VCaP (cell line): ENCODE measurements around the gene MRPL24.

Experiments
- H3K27ac ChIP-seq: fragments of 450-650 bp; 2 replicates; pipeline ENCODE4 v1.5.1; 2017
- CTCF ChIP-seq: fragments of 450-650 bp; conservative IDR thresholded peaks from 2 replicates; pipeline ENCODE4 v1.5.1; 2017; ENCODE audit warnings: mild to moderate bottlenecking, moderate library complexity

Gene MRPL24

DNA sequence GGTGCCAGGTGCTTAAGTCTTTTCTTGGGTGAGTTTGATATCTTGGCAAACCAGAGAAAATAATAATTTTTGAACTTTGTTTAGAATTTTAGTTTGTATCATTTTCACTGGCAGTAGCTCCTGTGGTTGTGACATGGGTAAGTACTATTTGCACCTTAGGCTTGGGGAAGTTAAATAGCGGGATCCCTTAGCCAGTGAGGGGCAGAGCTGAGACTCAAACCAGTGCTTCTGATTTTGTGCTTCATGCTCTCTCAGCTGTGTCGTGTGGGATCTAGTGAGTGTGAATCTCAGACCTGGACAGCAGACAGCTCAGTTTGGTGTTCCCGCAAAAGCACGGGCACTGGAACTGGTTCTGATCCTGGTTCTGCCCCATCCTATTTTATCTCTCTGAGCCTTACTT, 36.1 kb upstream of the MRPL24 start:
- TF ChIP-seq CTCF: no peak
- 0 out of 2 replicates have a peak overlapping the region, but pooled peaks have one; percentile 5 for H3K27ac ChIP-seq

DNA sequence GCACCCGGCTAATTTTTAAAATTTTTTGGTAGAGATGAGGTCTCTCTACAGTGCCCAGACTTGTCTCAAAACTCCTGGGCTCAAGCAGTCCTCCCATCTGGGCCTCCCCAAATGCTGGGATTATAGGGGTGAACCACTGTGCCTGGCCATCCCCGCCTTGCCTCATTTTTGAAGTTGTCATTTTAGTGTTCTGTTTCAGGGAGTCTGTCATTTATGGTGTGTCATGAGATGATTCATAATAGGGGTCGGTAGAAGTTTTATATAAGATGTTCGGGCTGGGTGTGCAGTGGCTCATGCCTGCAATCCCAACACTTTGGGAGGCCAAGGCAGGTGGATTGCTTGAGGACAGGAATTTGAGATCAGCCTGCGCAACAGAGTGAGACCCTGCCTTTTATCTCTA, 34.9 kb upstream of the MRPL24 start:
- TF ChIP-seq CTCF: no peak
- H3K27ac ChIP-seq: no peak overlapping the region

GRCh38 chr1:156773607-156774006, 32.7 kb upstream of the MRPL24 start:
- TF ChIP-seq CTCF: no peak
- no peak overlapping the region for H3K27ac ChIP-seq

GRCh38 chr1:156772728-156773497, 32.0 kb upstream of the MRPL24 start:
- TF ChIP-seq CTCF: no peak
- no peak overlapping the region for H3K27ac ChIP-seq

DNA sequence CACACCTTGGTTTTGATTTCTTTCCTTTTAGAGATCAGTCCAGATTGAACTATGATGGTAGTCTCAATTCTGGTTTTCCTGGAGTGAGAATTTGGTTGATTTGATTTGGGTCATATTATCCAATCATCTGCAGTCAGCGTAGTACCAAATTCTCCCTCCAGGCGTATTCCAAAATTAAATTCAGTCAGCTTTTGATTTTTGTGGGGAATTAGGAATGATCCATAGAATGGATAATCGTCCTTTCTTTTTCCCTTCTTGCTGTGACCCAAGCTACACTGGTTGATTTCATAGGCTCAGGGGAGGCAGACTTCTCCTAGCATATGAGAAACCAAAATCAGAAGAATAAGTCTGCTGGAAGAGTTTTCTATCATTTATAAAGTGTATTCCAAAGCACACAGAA, 31.3 kb upstream of the MRPL24 start:
- TF ChIP-seq CTCF: no peak
- no peak overlapping the region for H3K27ac ChIP-seq

GRCh38 chr1:156768610-156769295, 27.9 kb upstream of the MRPL24 start:
- peak overlapping the region; percentile 91 for H3K27ac ChIP-seq
- TF ChIP-seq CTCF: no peak

DNA sequence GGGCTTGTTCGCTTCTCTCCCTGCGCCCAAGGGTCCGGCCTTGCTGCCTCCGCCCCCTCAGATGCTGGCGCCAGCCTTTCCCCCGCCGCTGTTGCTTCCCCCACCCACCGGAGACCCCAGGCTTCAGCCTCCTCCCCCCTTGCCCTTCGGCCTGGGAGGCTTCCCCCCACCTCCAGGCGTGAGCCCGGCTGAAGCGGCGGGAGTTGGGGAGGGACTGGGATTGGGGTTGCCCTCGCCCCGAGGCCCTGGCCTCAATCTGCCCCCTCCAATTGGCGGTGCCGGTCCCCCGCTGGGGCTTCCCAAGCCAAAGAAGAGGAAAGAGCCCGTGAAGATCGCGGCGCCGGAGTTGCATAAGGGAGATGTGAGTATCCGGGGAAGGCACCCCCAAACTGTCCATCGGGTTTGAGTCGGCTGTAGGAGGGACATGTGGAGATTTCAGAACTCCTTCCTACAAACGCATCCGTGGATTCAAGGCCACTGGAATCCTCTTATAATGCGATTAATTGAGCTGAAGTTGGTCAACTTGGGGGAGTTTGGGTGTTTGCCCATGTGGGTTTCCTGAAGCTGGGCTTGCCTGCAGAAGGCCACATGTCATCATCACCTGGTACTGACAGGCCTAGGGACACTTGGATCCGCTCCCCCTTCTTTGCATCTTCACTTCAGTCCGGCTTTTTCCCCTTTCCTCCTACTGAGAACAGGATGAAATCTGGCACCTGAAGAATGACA, 27.2 kb upstream of the MRPL24 start:
- H3K27ac ChIP-seq: peak overlapping the region; percentile 91
- no peak for TF ChIP-seq CTCF
